ENCODE data around the gene OR52I1. TPM values are rescaled to one million over a fixed set of nuclear protein-coding genes. Genes with fewer than 3 reads are reported as not detected.

Gene OR52I1
- total RNA-seq, 1 experiment from 2014 or later = not detected

GRCh38 chr11:4626207-4627099 is 32.6 kb downstream of the OR52I1 start:
- Histone ChIP-seq H3K9me3 (ENCODE audit: low read length) (no peaks in the 10 kb centered on the region), H4K20me1 (ENCODE audit: insufficient read depth, low read depth, low read length) (no peaks in the 10 kb centered on the region), H3K4me3 (ENCODE audit: low read length) (no peak overlapping the region), H3K4me1 (ENCODE audit: low read length) (peaks cover 6% of the 10 kb centered on the region), H2AFZ (ENCODE audit: low read length) (no peak overlapping the region), H3K36me3 (ENCODE audit: insufficient read depth, low read length) (no peaks in the 10 kb centered on the region), H3K4me2 (ENCODE audit: low read depth, low read length, poor library complexity, severe bottlenecking) (no peak overlapping the region), H3K9me2 (replicated peaks; ENCODE audit: insufficient read depth, low read length) (no peaks in the 10 kb centered on the region), H3K27me3 (ENCODE audit: low read length) (no peaks in the 10 kb centered on the region), H3K79me2 (ENCODE audit: low read length) (no peaks in the 10 kb centered on the region), H3K27ac (ENCODE audit: low read length) (no peak overlapping the region), H3K9ac (ENCODE audit: low read length) (no peak overlapping the region)
- peak; percentile 93 for DNase-seq

DNA sequence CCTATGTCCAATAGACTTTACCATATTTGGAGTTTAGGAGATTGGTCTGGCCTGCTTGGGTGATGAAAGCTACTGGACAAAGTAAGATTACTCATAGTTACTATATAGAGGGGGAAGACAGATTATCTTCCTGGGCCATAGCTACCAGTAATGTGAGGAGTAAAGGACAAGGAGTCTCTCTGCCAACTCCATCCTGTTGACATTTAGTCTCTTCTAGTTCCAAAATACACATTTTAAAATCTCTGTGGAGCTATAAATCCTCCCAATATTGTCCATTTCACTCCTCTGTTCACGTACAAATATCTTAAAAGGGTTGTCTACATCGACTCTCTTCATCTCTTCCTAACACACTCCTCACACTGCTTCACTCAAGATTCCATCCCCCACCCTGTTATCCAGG is 42.3 kb downstream of the OR52I1 start:
- H3K4me3 ChIP-seq (ENCODE audit: low read length) = no peak overlapping the region
- no peak for DNase-seq
- no peak overlapping the region for H3K27ac ChIP-seq (ENCODE audit: low read length)
- no peak overlapping the region for H2AFZ ChIP-seq (ENCODE audit: low read length)
- H3K9me2 ChIP-seq (replicated peaks; ENCODE audit: insufficient read depth, low read length) = no peaks in the 10 kb centered on the region
- no peaks in the 10 kb centered on the region for H3K4me1 ChIP-seq (ENCODE audit: low read length)
- H3K9me3 ChIP-seq (ENCODE audit: low read length) = no peaks in the 10 kb centered on the region
- no peaks in the 10 kb centered on the region for H4K20me1 ChIP-seq (ENCODE audit: insufficient read depth, low read depth, low read length)
- no peaks in the 10 kb centered on the region for H3K79me2 ChIP-seq (ENCODE audit: low read length)
- H3K27me3 ChIP-seq (ENCODE audit: low read length) = no peaks in the 10 kb centered on the region
- H3K9ac ChIP-seq (ENCODE audit: low read length) = no peak overlapping the region
- H3K4me2 ChIP-seq (ENCODE audit: low read depth, low read length, poor library complexity, severe bottlenecking) = no peak overlapping the region
- H3K36me3 ChIP-seq (ENCODE audit: insufficient read depth, low read length) = no peaks in the 10 kb centered on the region

DNA sequence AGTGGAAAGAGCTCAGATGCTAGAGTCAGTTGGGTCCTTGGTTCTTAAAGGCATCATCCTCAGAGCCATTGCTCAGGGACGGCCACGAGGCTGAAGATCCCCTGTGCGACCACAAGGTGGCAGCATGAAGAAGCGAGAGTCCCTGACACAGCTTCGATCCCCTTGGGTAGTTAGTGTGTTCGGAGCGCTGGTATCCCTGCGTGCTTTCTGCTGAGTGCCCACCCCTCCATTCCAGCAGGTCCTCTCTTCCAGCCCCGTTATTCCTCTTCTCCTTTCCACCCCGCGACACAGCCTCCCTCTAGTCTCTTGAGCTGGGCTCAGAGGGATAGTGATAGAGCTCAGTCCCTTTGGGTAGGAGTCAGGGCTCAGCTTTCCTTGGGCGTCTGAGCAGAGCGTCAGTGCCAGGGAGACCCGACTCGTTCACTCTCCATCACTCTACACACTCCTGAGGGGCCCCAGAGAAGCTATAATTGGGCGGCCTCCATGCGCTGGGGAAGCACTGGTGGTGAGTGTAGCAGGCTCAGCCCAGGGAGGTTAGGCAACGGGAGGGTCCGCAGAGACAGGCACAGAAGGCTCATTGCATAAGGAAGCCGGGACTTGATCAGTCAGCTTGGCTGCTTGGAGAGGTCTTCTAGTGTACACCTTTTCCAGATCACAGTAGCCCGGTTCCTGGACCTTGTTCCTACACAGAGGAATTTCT is 43.3 kb downstream of the OR52I1 start, which contains the start of gene OR51D1:
TSS of gene OR51D1 (plus strand) at position 516 of the 700 bp plus-strand sequence. CDS start 2,314 bp downstream, outside the sequence.
- H2AFZ ChIP-seq (ENCODE audit: low read length) = no peak within 1 kb of the TSS
- no peak within 1 kb of the TSS for H3K27ac ChIP-seq (ENCODE audit: low read length)
- no peak within 1 kb of the TSS for H3K4me3 ChIP-seq (ENCODE audit: low read length)
- H3K4me1 ChIP-seq (ENCODE audit: low read length) = no peaks in the 10 kb centered on the region
- no peak within 1 kb of the TSS for H3K4me2 ChIP-seq (ENCODE audit: low read depth, low read length, poor library complexity, severe bottlenecking)
- no peak within 1 kb of the TSS for H3K9ac ChIP-seq (ENCODE audit: low read length)
- H3K79me2 ChIP-seq (ENCODE audit: low read length) = no peaks in the 10 kb centered on the region
- no peaks in the 10 kb centered on the region for H3K9me2 ChIP-seq (replicated peaks; ENCODE audit: insufficient read depth, low read length)
- DNase-seq = peak; percentile 85
- no peaks in the 10 kb centered on the region for H3K27me3 ChIP-seq (ENCODE audit: low read length)
- no peaks in the 10 kb centered on the region for H3K9me3 ChIP-seq (ENCODE audit: low read length)
- no peaks in the 10 kb centered on the region for H4K20me1 ChIP-seq (ENCODE audit: insufficient read depth, low read depth, low read length)
- H3K36me3 ChIP-seq (ENCODE audit: insufficient read depth, low read length) = no peaks in the 10 kb centered on the region

DNA sequence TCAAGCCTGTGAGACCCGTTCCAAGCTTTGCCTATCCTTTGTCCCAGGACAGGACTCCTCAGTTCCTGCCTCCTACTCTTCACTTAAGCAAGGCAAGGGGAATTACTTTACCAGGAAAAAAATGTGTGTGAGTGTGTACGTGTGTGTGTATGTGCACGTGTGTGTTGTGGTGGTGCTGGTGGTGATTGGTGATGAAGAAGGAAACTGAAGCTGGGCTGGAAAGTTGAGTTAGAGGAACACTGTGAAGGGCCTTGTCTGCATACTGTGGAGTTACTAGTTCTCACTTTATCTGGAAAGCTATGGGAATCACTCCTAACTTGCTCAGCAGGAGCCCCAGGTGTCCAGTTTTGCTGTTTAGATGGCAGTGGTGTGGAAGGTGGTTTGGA is 43.8 kb downstream of the OR52I1 start:
- no peak overlapping the region for H3K27ac ChIP-seq (ENCODE audit: low read length)
- H2AFZ ChIP-seq (ENCODE audit: low read length) = no peak overlapping the region
- no peaks in the 10 kb centered on the region for H3K27me3 ChIP-seq (ENCODE audit: low read length)
- no peaks in the 10 kb centered on the region for H3K4me1 ChIP-seq (ENCODE audit: low read length)
- H3K9ac ChIP-seq (ENCODE audit: low read length) = no peak overlapping the region
- no peaks in the 10 kb centered on the region for H3K36me3 ChIP-seq (ENCODE audit: insufficient read depth, low read length)
- no peak overlapping the region for H3K4me3 ChIP-seq (ENCODE audit: low read length)
- H3K4me2 ChIP-seq (ENCODE audit: low read depth, low read length, poor library complexity, severe bottlenecking) = no peak overlapping the region
- H3K9me2 ChIP-seq (replicated peaks; ENCODE audit: insufficient read depth, low read length) = no peaks in the 10 kb centered on the region
- DNase-seq = peak; percentile 29
- no peaks in the 10 kb centered on the region for H3K79me2 ChIP-seq (ENCODE audit: low read length)
- H4K20me1 ChIP-seq (ENCODE audit: insufficient read depth, low read depth, low read length) = no peaks in the 10 kb centered on the region
- H3K9me3 ChIP-seq (ENCODE audit: low read length) = no peaks in the 10 kb centered on the region

GRCh38 chr11:4639931-4640330 is 46.1 kb downstream of the OR52I1 start:
- Histone ChIP-seq H3K9me3 (ENCODE audit: low read length) (no peaks in the 10 kb centered on the region), H4K20me1 (ENCODE audit: insufficient read depth, low read depth, low read length) (no peaks in the 10 kb centered on the region)

DNA sequence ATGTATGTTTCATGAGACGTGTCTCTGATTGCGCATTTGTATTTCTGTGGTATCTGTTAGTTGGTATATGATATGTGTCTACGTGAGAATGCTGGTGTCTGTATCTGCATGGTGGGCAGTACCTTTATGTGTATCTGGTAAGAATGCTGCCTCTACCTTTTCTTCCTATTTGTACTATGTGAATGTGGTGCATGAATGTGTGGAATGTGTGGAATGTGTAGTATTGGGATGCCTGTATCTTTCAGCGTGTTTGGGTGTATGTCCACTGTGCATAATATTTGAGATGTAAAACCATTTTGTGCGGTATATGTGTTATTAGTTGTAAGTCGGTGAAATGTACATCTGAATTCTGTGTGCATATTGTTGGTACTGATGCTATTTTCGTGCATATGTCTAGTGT is 47.7 kb downstream of the OR52I1 start:
- no peaks in the 10 kb centered on the region for H4K20me1 ChIP-seq (ENCODE audit: insufficient read depth, low read depth, low read length)
- H3K9me3 ChIP-seq (ENCODE audit: low read length) = no peaks in the 10 kb centered on the region
- H2AFZ ChIP-seq (ENCODE audit: low read length) = no peak overlapping the region
- DNase-seq = no peak
- no peak overlapping the region for H3K4me3 ChIP-seq (ENCODE audit: low read length)
- H3K27me3 ChIP-seq (ENCODE audit: low read length) = no peaks in the 10 kb centered on the region
- no peaks in the 10 kb centered on the region for H3K79me2 ChIP-seq (ENCODE audit: low read length)
- no peaks in the 10 kb centered on the region for H3K36me3 ChIP-seq (ENCODE audit: insufficient read depth, low read length)
- H3K27ac ChIP-seq (ENCODE audit: low read length) = no peak overlapping the region
- H3K9ac ChIP-seq (ENCODE audit: low read length) = no peak overlapping the region
- H3K4me1 ChIP-seq (ENCODE audit: low read length) = no peaks in the 10 kb centered on the region
- no peaks in the 10 kb centered on the region for H3K9me2 ChIP-seq (replicated peaks; ENCODE audit: insufficient read depth, low read length)
- no peak overlapping the region for H3K4me2 ChIP-seq (ENCODE audit: low read depth, low read length, poor library complexity, severe bottlenecking)

More at GRCh38 chr11:4639931-4640330, 46.1 kb downstream of the OR52I1 start:
- Histone ChIP-seq H3K79me2 (ENCODE audit: low read length) (no peaks in the 10 kb centered on the region), H3K36me3 (ENCODE audit: insufficient read depth, low read length) (no peaks in the 10 kb centered on the region), H3K9ac (ENCODE audit: low read length) (no peak overlapping the region), H3K4me3 (ENCODE audit: low read length) (no peak overlapping the region), H3K9me2 (replicated peaks; ENCODE audit: insufficient read depth, low read length) (no peaks in the 10 kb centered on the region), H3K4me2 (ENCODE audit: low read depth, low read length, poor library complexity, severe bottlenecking) (no peak overlapping the region), H3K4me1 (ENCODE audit: low read length) (no peaks in the 10 kb centered on the region), H3K27ac (ENCODE audit: low read length) (no peak overlapping the region), H2AFZ (ENCODE audit: low read length) (no peak overlapping the region), H3K27me3 (ENCODE audit: low read length) (no peaks in the 10 kb centered on the region)
- no peak for DNase-seq

DNA sequence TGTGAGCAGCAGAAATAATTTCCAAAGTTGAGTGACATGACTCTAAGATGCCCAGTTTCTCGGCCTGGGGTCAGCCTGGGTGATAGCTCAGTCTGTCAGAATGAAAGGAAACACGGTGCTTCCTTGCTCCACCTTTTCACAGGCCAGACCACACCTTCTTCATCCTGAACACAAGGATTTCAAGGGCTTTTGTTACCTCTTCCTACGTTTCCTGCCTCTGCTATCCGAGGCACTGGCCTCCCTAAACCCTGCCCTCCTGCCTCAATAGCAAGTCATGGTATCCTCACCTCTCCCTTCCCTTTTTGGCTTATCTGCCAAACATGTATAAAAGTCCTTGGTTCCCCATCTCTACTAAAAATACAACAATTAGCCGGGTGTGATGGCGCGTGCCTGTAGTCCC is 48.2 kb downstream of the OR52I1 start:
- H2AFZ ChIP-seq (ENCODE audit: low read length) = no peak overlapping the region
- H3K9ac ChIP-seq (ENCODE audit: low read length) = no peak overlapping the region
- no peaks in the 10 kb centered on the region for H3K36me3 ChIP-seq (ENCODE audit: insufficient read depth, low read length)
- DNase-seq = no peak
- no peaks in the 10 kb centered on the region for H4K20me1 ChIP-seq (ENCODE audit: insufficient read depth, low read depth, low read length)
- no peak overlapping the region for H3K27ac ChIP-seq (ENCODE audit: low read length)
- H3K4me2 ChIP-seq (ENCODE audit: low read depth, low read length, poor library complexity, severe bottlenecking) = no peak overlapping the region
- H3K9me2 ChIP-seq (replicated peaks; ENCODE audit: insufficient read depth, low read length) = no peaks in the 10 kb centered on the region
- H3K4me1 ChIP-seq (ENCODE audit: low read length) = no peaks in the 10 kb centered on the region
- no peaks in the 10 kb centered on the region for H3K79me2 ChIP-seq (ENCODE audit: low read length)
- no peaks in the 10 kb centered on the region for H3K27me3 ChIP-seq (ENCODE audit: low read length)
- no peak overlapping the region for H3K4me3 ChIP-seq (ENCODE audit: low read length)
- no peaks in the 10 kb centered on the region for H3K9me3 ChIP-seq (ENCODE audit: low read length)

DNA sequence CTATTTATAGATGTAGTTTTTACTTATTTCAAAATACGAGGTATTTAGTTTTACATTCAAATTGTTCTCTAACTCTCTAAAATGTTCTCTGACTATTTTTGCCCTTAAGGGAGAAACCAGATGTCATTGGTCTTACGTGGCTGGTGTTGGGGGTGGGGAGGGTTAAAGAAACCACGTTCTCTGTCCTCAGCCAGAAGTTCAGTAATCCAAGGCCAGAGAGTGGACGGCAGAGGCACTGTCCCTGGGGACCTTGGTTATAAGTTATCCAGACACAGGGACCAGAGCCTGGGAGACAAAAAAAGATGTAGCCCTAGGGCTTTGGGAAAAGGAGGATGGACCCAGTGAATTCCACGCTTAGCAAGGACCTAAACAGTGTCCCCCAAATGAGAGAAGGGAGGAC is 49.2 kb downstream of the OR52I1 start:
- Histone ChIP-seq H2AFZ (ENCODE audit: low read length) (no peak overlapping the region), H3K4me2 (ENCODE audit: low read depth, low read length, poor library complexity, severe bottlenecking) (no peak overlapping the region)

More for the DNA sequence above, 49.2 kb downstream of the OR52I1 start:
- no peak for DNase-seq
- Histone ChIP-seq H3K9me2 (replicated peaks; ENCODE audit: insufficient read depth, low read length) (no peaks in the 10 kb centered on the region), H3K79me2 (ENCODE audit: low read length) (no peaks in the 10 kb centered on the region), H3K9ac (ENCODE audit: low read length) (no peak overlapping the region), H3K4me1 (ENCODE audit: low read length) (no peaks in the 10 kb centered on the region), H3K27ac (ENCODE audit: low read length) (no peak overlapping the region), H3K4me3 (ENCODE audit: low read length) (no peak overlapping the region), H3K27me3 (ENCODE audit: low read length) (no peaks in the 10 kb centered on the region), H4K20me1 (ENCODE audit: insufficient read depth, low read depth, low read length) (no peaks in the 10 kb centered on the region), H3K36me3 (ENCODE audit: insufficient read depth, low read length) (no peaks in the 10 kb centered on the region), H3K9me3 (ENCODE audit: low read length) (no peaks in the 10 kb centered on the region)

Data from Karpas-422 (cell line).